IMR-90 (cell line): ENCODE results near the gene USP31. TPM values are rescaled to one million over a fixed set of nuclear protein-coding genes. Genes with fewer than 3 reads are reported as not detected.

Source experiments
- ATAC-seq: fragments of 200-7000 bp; cut with Tn5 transposase; 2 replicates; pipeline ENCODE4 v1.9.1; 2020; ENCODE audit warnings: low read depth, mild to moderate bottlenecking, moderate library complexity
- BruUV-seq: library from RNA; stranded (reverse); fragments of 400-500 nt; replicated peaks from 2 replicates; lab custom pipeline; 2021; lab: Mats Ljungman, UMichigan
- CTCF ChIA-PET: fragments of 300-600 bp; formaldehyde crosslinking; extraction: SDS; loops from one replicate; lab custom pipeline; 2021; ENCODE audit warnings: antibody characterized with exemption; lab: Yijun Ruan, JAX
- POLR2A ChIA-PET: fragments of 300-600 bp; sonication (Branson Sonifier 250); formaldehyde crosslinking; loops from one replicate; lab custom pipeline; 2022; ENCODE audit warnings: antibody characterized with exemption; ENCODE audit not compliant: unreplicated experiment; lab: Charles Lee
- DNase-seq: peaks from one replicate; pipeline ENCODE4 v3.0.0; 2013
- H2AFZ ChIP-seq: replicated peaks from 2 replicates; pipeline ENCODE3; 2013; ENCODE audit warnings: low read length, mild to moderate bottlenecking; ENCODE audit not compliant: poor library complexity
- H2AK5ac ChIP-seq: 2 replicates; pipeline ENCODE4 v1.6.1; 2013; ENCODE audit warnings: low read depth, low read length, inconsistent platforms
- H2AK9ac ChIP-seq: replicated peaks from 2 replicates; pipeline ENCODE3; 2013; ENCODE audit warnings: mild to moderate bottlenecking, low read depth, low read length, moderate library complexity; ENCODE audit not compliant: poor library complexity
- H2BK120ac ChIP-seq: 2 replicates; pipeline ENCODE4 v1.6.1; 2013; ENCODE audit warnings: low read depth, low read length, inconsistent platforms
- H2BK15ac ChIP-seq: 3 replicates; pipeline ENCODE4 v1.6.1; 2013; ENCODE audit warnings: low read depth, low read length, inconsistent platforms
- H2BK20ac ChIP-seq: 2 replicates; pipeline ENCODE4 v1.6.1; 2013; ENCODE audit warnings: low read depth, mild to moderate bottlenecking, inconsistent platforms, low read length, moderate library complexity
- H2BK5ac ChIP-seq: 2 replicates; pipeline ENCODE4 v1.6.1; 2013; ENCODE audit warnings: mild to moderate bottlenecking, low read depth, low read length, inconsistent platforms; ENCODE audit not compliant: poor library complexity, severe bottlenecking
- H3K14ac ChIP-seq: replicated peaks from 2 replicates; pipeline ENCODE4 v1.6.1; 2013; ENCODE audit warnings: low read depth, low read length, inconsistent platforms
- H3K18ac ChIP-seq: 2 replicates; pipeline ENCODE4 v1.6.1; 2013; ENCODE audit warnings: low read depth, low read length, control low read depth
- H3K23ac ChIP-seq: 2 replicates; pipeline ENCODE4 v1.6.1; 2013; ENCODE audit warnings: low read depth, low read length, inconsistent platforms
- H3K27ac ChIP-seq: 2 replicates; pipeline ENCODE4 v1.5.1; 2013; ENCODE audit warnings: mild to moderate bottlenecking, control low read depth, low read length; ENCODE audit not compliant: insufficient read depth
- H3K27me3 ChIP-seq: 2 replicates; pipeline ENCODE4 v1.6.1; 2013; ENCODE audit warnings: low read length; ENCODE audit not compliant: control insufficient read depth, insufficient read depth
- H3K36me3 ChIP-seq: 2 replicates; pipeline ENCODE4 v1.6.1; 2013; ENCODE audit warnings: low read length, mixed read lengths; ENCODE audit not compliant: control insufficient read depth, insufficient read depth
- H3K4ac ChIP-seq: 2 replicates; pipeline ENCODE4 v1.6.1; 2013; ENCODE audit warnings: low read depth, low read length, inconsistent platforms
- H3K4me1 ChIP-seq: 2 replicates; pipeline ENCODE4 v1.6.1; 2013; ENCODE audit warnings: low read length, mixed read lengths; ENCODE audit not compliant: control insufficient read depth, insufficient read depth
- H3K4me2 ChIP-seq: 2 replicates; pipeline ENCODE4 v1.6.1; 2013; ENCODE audit warnings: low read depth, mild to moderate bottlenecking, control low read depth, low read length, moderate library complexity
- H3K4me3 ChIP-seq: 2 replicates; pipeline ENCODE4 v1.5.1; 2013; ENCODE audit warnings: low read depth, mild to moderate bottlenecking, control low read depth, low read length, moderate library complexity; ENCODE audit not compliant: insufficient read depth
- H3K56ac ChIP-seq: 2 replicates; pipeline ENCODE4 v1.6.1; 2013; ENCODE audit warnings: low read length, inconsistent platforms; ENCODE audit not compliant: insufficient read depth; ENCODE audit errors: extremely low read depth
- H3K79me1 ChIP-seq, 2 experiments: 2 replicates each; pipeline ENCODE4 v1.6.1; 2013; ENCODE audit warnings: low read length in 2 of 2, inconsistent platforms in 1 of 2, low read depth in 1 of 2
- H3K9ac ChIP-seq: 2 replicates; pipeline ENCODE4 v1.6.1; 2013; ENCODE audit warnings: low read depth, low read length, control low read depth
- H3K9me1 ChIP-seq: 2 replicates; pipeline ENCODE4 v1.6.1; 2013; ENCODE audit warnings: low read length, inconsistent platforms; ENCODE audit not compliant: insufficient read depth
- H3K9me3 ChIP-seq: 2 replicates; pipeline ENCODE4 v1.6.1; 2013; ENCODE audit warnings: low read length; ENCODE audit not compliant: control insufficient read depth, insufficient read depth
- H4K20me1 ChIP-seq: 2 replicates; pipeline ENCODE4 v1.6.1; 2013; ENCODE audit warnings: low read length, inconsistent platforms; ENCODE audit not compliant: insufficient read depth
- H4K5ac ChIP-seq: 2 replicates; pipeline ENCODE4 v1.6.1; 2013; ENCODE audit warnings: mild to moderate bottlenecking, low read depth, low read length, control low read depth
- H4K8ac ChIP-seq, 2 experiments: 2 replicates each; pipeline ENCODE4 v1.6.1; 2013; ENCODE audit warnings: low read depth in 2 of 2, low read length in 2 of 2, control low read depth in 1 of 2, inconsistent platforms in 1 of 2
- H4K91ac ChIP-seq: 2 replicates; pipeline ENCODE4 v1.6.1; 2013; ENCODE audit warnings: low read depth, low read length, inconsistent platforms; ENCODE audit not compliant: insufficient read depth
- BHLHE40 ChIP-seq: fragments of 150-350 bp; IDR thresholded peaks from 2 replicates; pipeline ENCODE4 v1.6.1; 2016; ENCODE audit warnings: mild to moderate bottlenecking, low read depth, low read length
- POLR2A ChIP-seq: IDR thresholded peaks from 2 replicates; pipeline ENCODE4 v1.6.1; 2012; ENCODE audit warnings: mild to moderate bottlenecking, low read depth, low read length
- RAD21 ChIP-seq: IDR thresholded peaks from 2 replicates; pipeline ENCODE4 v1.6.1; 2012; ENCODE audit warnings: low read length, improper control_type of control experiment
- WGBS, 2 experiments: methylation state at CpG; one replicate each; pipeline versions ENCODE4 v1.1.5 to v1.1.7; 2013; ENCODE audit warnings: missing lambda C conversion rate in 2 of 2; ENCODE audit not compliant: insufficient read length in 1 of 2; ENCODE audit errors: extremely low coverage in 2 of 2; 5-methylcytosine and 5-hydroxymethylcytosine counted together
- dilution Hi-C: fragments of 300-500 bp; cut with HindIII; formaldehyde crosslinking; loops from one replicate; pipeline ENCODE4 v1.14.3; 2018; ENCODE audit warnings: low sequenced_read_pairs; ENCODE audit not compliant: unreplicated experiment
- in situ Hi-C: fragments of 300-500 bp; cut with MboI; formaldehyde crosslinking; loops from 3 replicates; pipeline ENCODE4 v1.14.3; 2019; ENCODE audit warnings: low sequenced_read_pairs, inconsistent platforms, mixed read lengths
- intact Hi-C: fragments of 100-400 bp; cut with micrococcal nuclease; formaldehyde crosslinking; loops from 2 replicates; pipeline ENCODE4 v1.10.0; 2022
- polyA plus RNA-seq, 3 experiments: library from polyadenylated mRNA; depleted of rRNA; stranded (reverse); fragments of >200 nt; gene quantifications; 2 replicates each; pipeline ENCODE4 v1.2.3, GENCODE V29; 2012; ENCODE audit warnings: low replicate concordance in 1 of 3
- total RNA-seq: library from RNA; depleted of rRNA; stranded (reverse); fragments of >200 nt; gene quantifications from 2 replicates; pipeline ENCODE4 v1.2.3, GENCODE V29; 2012

The USP31 gene
- total and polyA plus RNA-seq, 2 of the 4 experiments (the other 2 are of a cell fraction) = 2.9 to 3.4 TPM

- ATAC-seq (no peak), DNase-seq (no peak)
- no peak overlapping the region for H2BK120ac ChIP-seq
- no peak overlapping the region for H2BK15ac ChIP-seq
- CTCF ChIA-PET = no interaction called here
- no peak overlapping the region for H2BK5ac ChIP-seq
- H3K18ac ChIP-seq = no peak overlapping the region
- peaks cover 6% of the 10 kb centered on the region; the same call in 1 of the 2 replicates for H3K9me1 ChIP-seq
- no peak overlapping the region for H3K4me3 ChIP-seq
- no peak overlapping the region for H2AK5ac ChIP-seq
- no peak overlapping the region for H3K27ac ChIP-seq
- H3K36me3 ChIP-seq = peaks cover 7% of the 10 kb centered on the region
- intact Hi-C loops = no loop called here
- H4K20me1 ChIP-seq = no peaks in the 10 kb centered on the region
- H2AK9ac ChIP-seq = no peak overlapping the region
- H3K23ac ChIP-seq = no peak overlapping the region
- peaks cover 0 to 11% of the 10 kb centered on the region in 2 experiments; a peak in 1 of 4 replicates for H3K79me1 ChIP-seq
- H4K8ac ChIP-seq = no peak overlapping the region
- dilution Hi-C loops = no loop called here
- no peaks in the 10 kb centered on the region for H3K27me3 ChIP-seq
- no peak overlapping the region for H3K4ac ChIP-seq
- no peak for TF ChIP-seq BHLHE40
- TF ChIP-seq POLR2A = no peak
- no peak for TF ChIP-seq RAD21
- H3K4me1 ChIP-seq = no peaks in the 10 kb centered on the region; the same call in 1 of the 2 replicates
- H2BK20ac ChIP-seq = no peak overlapping the region
- no peak overlapping the region for H4K5ac ChIP-seq
- no TSS peak for BruUV-seq
- H3K4me2 ChIP-seq = no peak overlapping the region
- no peak overlapping the region for H4K91ac ChIP-seq
- WGBS, 2 experiments = no CpG with 5 or more reads among the region's 4 CpGs
- in situ Hi-C loops = no loop called here
- H3K56ac ChIP-seq = no peak overlapping the region
- H3K9me3 ChIP-seq = no peaks in the 10 kb centered on the region
- no peak overlapping the region for H2AFZ ChIP-seq
- POLR2A ChIA-PET = no interaction called here
- no peak overlapping the region for H3K14ac ChIP-seq
- no peak overlapping the region for H3K9ac ChIP-seq
Measured at GRCh38 chr16:23092072-23092800, 57.0 kb downstream of the USP31 start.
